GM13976 (cell line): ENCODE measurements around the gene CALM3.
"Not testable (repeated sequence)": the region's sequence is repeated elsewhere in the genome, so short reads cannot be mapped to it uniquely, and the experiment has no call there.

Experiments used
- DNase-seq: peaks from one replicate; pipeline ENCODE4 v3.0.0; 2012; ENCODE audit warnings: low spot score
- in situ Hi-C: fragments of 300-500 bp; cut with MboI; formaldehyde crosslinking; loops from one replicate; pipeline ENCODE4 v1.12.0; 2022; ENCODE audit warnings: low sequenced_read_pairs, mixed read lengths, inconsistent platforms; ENCODE audit not compliant: unreplicated experiment
- TF ChIP-seq, protein P1 (sequence below): IDR thresholded peaks from 2 replicates; pipeline ENCODE4 v1.5.1; 2012; ENCODE audit warnings: borderline replicate concordance, mild to moderate bottlenecking; ENCODE audit not compliant: insufficient read depth; ENCODE audit errors: extremely low read depth, missing control alignments, control extremely low read depth

Gene CALM3

GRCh38 chr19:46621191-46622117 lies 20.3 kb downstream of the CALM3 start:
- TF ChIP-seq, protein P1, sequence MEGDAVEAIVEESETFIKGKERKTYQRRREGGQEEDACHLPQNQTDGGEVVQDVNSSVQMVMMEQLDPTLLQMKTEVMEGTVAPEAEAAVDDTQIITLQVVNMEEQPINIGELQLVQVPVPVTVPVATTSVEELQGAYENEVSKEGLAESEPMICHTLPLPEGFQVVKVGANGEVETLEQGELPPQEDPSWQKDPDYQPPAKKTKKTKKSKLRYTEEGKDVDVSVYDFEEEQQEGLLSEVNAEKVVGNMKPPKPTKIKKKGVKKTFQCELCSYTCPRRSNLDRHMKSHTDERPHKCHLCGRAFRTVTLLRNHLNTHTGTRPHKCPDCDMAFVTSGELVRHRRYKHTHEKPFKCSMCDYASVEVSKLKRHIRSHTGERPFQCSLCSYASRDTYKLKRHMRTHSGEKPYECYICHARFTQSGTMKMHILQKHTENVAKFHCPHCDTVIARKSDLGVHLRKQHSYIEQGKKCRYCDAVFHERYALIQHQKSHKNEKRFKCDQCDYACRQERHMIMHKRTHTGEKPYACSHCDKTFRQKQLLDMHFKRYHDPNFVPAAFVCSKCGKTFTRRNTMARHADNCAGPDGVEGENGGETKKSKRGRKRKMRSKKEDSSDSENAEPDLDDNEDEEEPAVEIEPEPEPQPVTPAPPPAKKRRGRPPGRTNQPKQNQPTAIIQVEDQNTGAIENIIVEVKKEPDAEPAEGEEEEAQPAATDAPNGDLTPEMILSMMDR = peak; percentile 12
- DNase-seq = no peak
- in situ Hi-C loops = no loop called here

GRCh38 chr19:46622118-46622446 lies 21.0 kb downstream of the CALM3 start:
- DNase-seq = no peak
- TF ChIP-seq, protein P1 = no peak
- in situ Hi-C loops = no loop called here

GRCh38 chr19:46623915-46624502 lies 22.9 kb downstream of the CALM3 start:
- DNase-seq = no peak
- in situ Hi-C loops = no loop called here
- TF ChIP-seq, protein P1 = no peak

GRCh38 chr19:46624958-46625661 lies 24.0 kb downstream of the CALM3 start, which contains the start of gene PTGIR:
TSS of gene PTGIR (minus strand) at chr19:46625089. CDS start at chr19:46624225, 864 bp downstream.
- TF ChIP-seq, protein P1 = no peak
- in situ Hi-C loops = no loop called here
- DNase-seq = peak; percentile 72

DNA sequence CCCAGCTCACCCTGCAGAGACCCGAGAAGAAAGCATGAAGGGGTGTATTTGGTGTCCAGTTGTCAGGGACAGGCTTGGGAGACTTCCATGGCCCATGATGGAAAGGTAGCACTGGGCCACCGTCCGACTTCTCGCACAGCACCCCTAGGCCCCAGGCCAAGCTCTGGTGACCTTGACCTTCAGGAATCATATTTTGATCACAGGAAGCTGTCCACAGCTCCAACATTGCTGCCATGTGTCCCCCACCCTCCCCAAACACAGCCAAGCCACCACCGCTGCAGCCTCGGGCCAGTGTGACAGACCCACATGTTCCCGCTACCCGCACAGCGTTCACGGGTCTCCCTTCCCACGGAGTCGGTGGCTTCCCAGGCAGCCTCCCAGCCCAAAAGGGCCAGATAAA lies 24.6 kb downstream of the CALM3 start:
- in situ Hi-C loops = no loop called here
- TF ChIP-seq, protein P1 = no peak
- DNase-seq = no peak

- TF ChIP-seq, protein P1 = no peak
- in situ Hi-C loops = no loop called here
- DNase-seq = no peak
Observed at GRCh38 chr19:46626446-46626845, 25.3 kb downstream of the CALM3 start.

GRCh38 chr19:46628970-46629369 lies 27.8 kb downstream of the CALM3 start:
- in situ Hi-C loops, DNase-seq: not testable (repeated sequence)
